Measurements from ENCODE around the gene SLC4A2.
A peak's percentile ranks its signal among the peaks of the same experiment; 100 is the strongest.

SLC4A2 gene

GRCh38 chr7:151081170-151082101, 22.0 kb downstream of the SLC4A2 start:
- DNase-seq = no peak

GRCh38 chr7:151082141-151083070, 23.0 kb downstream of the SLC4A2 start:
- DNase-seq = no peak

GRCh38 chr7:151083071-151083823, 23.9 kb downstream of the SLC4A2 start, which contains the start of gene TMUB1:
Gene TMUB1 (minus strand): TSS chr7:151083493. CDS start chr7:151082563, 930 bp downstream.
- peak; percentile 27 for DNase-seq

GRCh38 chr7:151083824-151084160, 24.4 kb downstream of the SLC4A2 start:
- DNase-seq = no peak

- DNase-seq = no peak
Measured at GRCh38 chr7:151085329-151085690, 25.9 kb downstream of the SLC4A2 start.

- DNase-seq = peak; percentile 62
Measured at GRCh38 chr7:151085691-151086620, 26.6 kb downstream of the SLC4A2 start, which contains the start of gene AGAP3. Gene AGAP3 (plus strand): TSS chr7:151086475. CDS start chr7:151086742, 267 bp downstream.

GRCh38 chr7:151086802-151087244, 27.4 kb downstream of the SLC4A2 start:
- DNase-seq = no peak

- no peak for DNase-seq
Measured at GRCh38 chr7:151087245-151088018, 28.0 kb downstream of the SLC4A2 start.

- DNase-seq = no peak
Measured at GRCh38 chr7:151088019-151088855, 28.8 kb downstream of the SLC4A2 start.

- no peak for DNase-seq
Measured at GRCh38 chr7:151088856-151089699, 29.7 kb downstream of the SLC4A2 start.

GRCh38 chr7:151089893-151090730, 30.7 kb downstream of the SLC4A2 start:
- DNase-seq = no peak

GRCh38 chr7:151091003-151091402, 31.6 kb downstream of the SLC4A2 start:
- DNase-seq = no peak

- no peak for DNase-seq
Measured at GRCh38 chr7:151091431-151091830, 32.0 kb downstream of the SLC4A2 start.

GRCh38 chr7:151091988-151092387, 32.6 kb downstream of the SLC4A2 start:
- no peak for DNase-seq

GRCh38 chr7:151093748-151094147, 34.4 kb downstream of the SLC4A2 start:
- no peak for DNase-seq

GRCh38 chr7:151094675-151095074, 35.3 kb downstream of the SLC4A2 start:
- no peak for DNase-seq

GRCh38 chr7:151095123-151095797, 35.9 kb downstream of the SLC4A2 start:
- no peak for DNase-seq

Measured in NCI-H510A treated with DMSO at 0.1 percent for 48 hours (cell line).